ENCODE results near the gene PHACTR1. TPM values are rescaled to one million over a fixed set of nuclear protein-coding genes. Genes with fewer than 3 reads are reported as not detected.

The PHACTR1 gene
- total RNA-seq, 6 experiments from 2014 or later, result 0.20 to 3.5 (median 0.93) TPM

- intact Hi-C loops (cut with DNase I), result no loop called here
- no peaks in the 10 kb centered on the region for H3K36me3 ChIP-seq
- no peak overlapping the region for H3K27ac ChIP-seq
- no peak overlapping the region for H3K4me3 ChIP-seq
- no peaks in the 10 kb centered on the region for H3K27me3 ChIP-seq
- no peak for DNase-seq
- WGBS (ENCODE audit: insufficient coverage, low coverage, low lambda C conversion rate, missing lambda C conversion rate), result 66% methylated on average over 2 of the region's 2 CpGs
- ATAC-seq, result no peak
- TF ChIP-seq POLR2A (IDR thresholded peaks at IDR 0.05) (no peak), CTCF (IDR thresholded peaks at IDR 0.05) (no peak)
- no peaks in the 10 kb centered on the region for H3K4me1 ChIP-seq
- no peaks in the 10 kb centered on the region for H3K9me3 ChIP-seq
Observed at GRCh38 chr6:13139119-13139518, 422.6 kb downstream of the PHACTR1 start.

- Histone ChIP-seq H3K9me3 (no peaks in the 10 kb centered on the region), H3K27ac (no peak overlapping the region), H3K36me3 (no peaks in the 10 kb centered on the region), H3K4me3 (no peak overlapping the region), H3K27me3 (no peaks in the 10 kb centered on the region), H3K4me1 (no peaks in the 10 kb centered on the region)
- no peak for TF ChIP-seq CTCF (IDR thresholded peaks at IDR 0.05)
- no peak for TF ChIP-seq POLR2A (IDR thresholded peaks at IDR 0.05)
- WGBS (ENCODE audit: insufficient coverage, low coverage, low lambda C conversion rate, missing lambda C conversion rate), result 100% methylated on average over 1 of the region's 1 CpG
- DNase-seq (no peak), ATAC-seq (no peak)
- intact Hi-C loops (cut with DNase I), result no loop called here
Observed at GRCh38 chr6:13140980-13141379, 424.4 kb downstream of the PHACTR1 start.

- no peaks in the 10 kb centered on the region for H3K36me3 ChIP-seq
- H3K27me3 ChIP-seq, result no peaks in the 10 kb centered on the region
- no peak for DNase-seq
- TF ChIP-seq POLR2A (IDR thresholded peaks at IDR 0.05) (no peak), CTCF (IDR thresholded peaks at IDR 0.05) (no peak)
- no peak overlapping the region for H3K27ac ChIP-seq
- ATAC-seq, result no peak
- intact Hi-C loops (cut with DNase I), result no loop called here
- no peak overlapping the region for H3K4me3 ChIP-seq
- no peaks in the 10 kb centered on the region for H3K4me1 ChIP-seq
- H3K9me3 ChIP-seq, result no peaks in the 10 kb centered on the region
- WGBS (ENCODE audit: insufficient coverage, low coverage, low lambda C conversion rate, missing lambda C conversion rate), result 53% methylated on average over 7 of the region's 7 CpGs
Observed at GRCh38 chr6:13141387-13141786, 424.8 kb downstream of the PHACTR1 start.

GRCh38 chr6:13142611-13143010, 426.0 kb downstream of the PHACTR1 start:
- ATAC-seq (no peak), DNase-seq (no peak)
- Histone ChIP-seq H3K4me1 (no peaks in the 10 kb centered on the region), H3K4me3 (no peak overlapping the region), H3K27ac (no peak overlapping the region), H3K9me3 (no peaks in the 10 kb centered on the region), H3K27me3 (no peaks in the 10 kb centered on the region), H3K36me3 (no peaks in the 10 kb centered on the region)
- 50% methylated on average over 3 of the region's 3 CpGs for WGBS (ENCODE audit: insufficient coverage, low coverage, low lambda C conversion rate, missing lambda C conversion rate)
- intact Hi-C loops (cut with DNase I), result no loop called here
- TF ChIP-seq CTCF (IDR thresholded peaks at IDR 0.05), result no peak
- TF ChIP-seq POLR2A (IDR thresholded peaks at IDR 0.05), result no peak

GRCh38 chr6:13146442-13146841, 429.9 kb downstream of the PHACTR1 start:
- ATAC-seq, result no peak
- no peaks in the 10 kb centered on the region for H3K36me3 ChIP-seq
- no peaks in the 10 kb centered on the region for H3K9me3 ChIP-seq
- TF ChIP-seq CTCF (IDR thresholded peaks at IDR 0.05) (no peak), POLR2A (IDR thresholded peaks at IDR 0.05) (no peak)
- H3K27me3 ChIP-seq, result no peaks in the 10 kb centered on the region
- 69% methylated on average over 3 of the region's 3 CpGs for WGBS (ENCODE audit: insufficient coverage, low coverage, low lambda C conversion rate, missing lambda C conversion rate)
- no peak overlapping the region for H3K27ac ChIP-seq
- intact Hi-C loops (cut with DNase I), result no loop called here
- no peak overlapping the region for H3K4me3 ChIP-seq
- H3K4me1 ChIP-seq, result no peaks in the 10 kb centered on the region
- DNase-seq, result no peak
